Activated CD8-positive, alpha-beta memory T cell treated with anti-CD3 and anti-CD28 coated beads, Interleukin-2, amount 50 U/mL, for 1 hour (primary cell): ENCODE measurements around the gene ADIPOR2.

Source experiments
- DNase-seq: peaks from one replicate; pipeline ENCODE4 v3.0.0-alpha.2; 2020; ENCODE audit errors: extremely low read depth

Gene ADIPOR2

GRCh38 chr12:1737652-1738286 is 46.9 kb downstream of the ADIPOR2 start:
- DNase-seq = no peak

GRCh38 chr12:1738446-1738845 is 47.6 kb downstream of the ADIPOR2 start:
- no peak for DNase-seq

GRCh38 chr12:1739368-1739767 is 48.5 kb downstream of the ADIPOR2 start:
- no peak for DNase-seq

- no peak for DNase-seq
These were observed 49.5 kb downstream of the ADIPOR2 start for GRCh38 chr12:1740161-1740948.

- DNase-seq = no peak
These were observed 50.5 kb downstream of the ADIPOR2 start for GRCh38 chr12:1741154-1741949.

GRCh38 chr12:1744932-1745331 is 54.1 kb downstream of the ADIPOR2 start:
- DNase-seq = no peak

- DNase-seq = no peak
These were observed 56.7 kb downstream of the ADIPOR2 start for GRCh38 chr12:1747609-1748008.

- DNase-seq = no peak
These were observed 58.1 kb downstream of the ADIPOR2 start for GRCh38 chr12:1749019-1749418.

GRCh38 chr12:1750300-1750699 is 59.4 kb downstream of the ADIPOR2 start:
- DNase-seq = no peak

- no peak for DNase-seq
These were observed 67.5 kb downstream of the ADIPOR2 start for GRCh38 chr12:1758376-1758775.

- DNase-seq = no peak
These were observed 68.0 kb downstream of the ADIPOR2 start for GRCh38 chr12:1758887-1759286.

GRCh38 chr12:1760566-1761382 is 69.9 kb downstream of the ADIPOR2 start:
- DNase-seq = no peak

GRCh38 chr12:1761857-1762256 is 71.0 kb downstream of the ADIPOR2 start:
- DNase-seq = no peak

- DNase-seq = no peak
These were observed 72.3 kb downstream of the ADIPOR2 start for GRCh38 chr12:1763153-1763552.

- DNase-seq = no peak
These were observed 75.2 kb downstream of the ADIPOR2 start for GRCh38 chr12:1766110-1766509.

GRCh38 chr12:1767407-1768090 is 76.7 kb downstream of the ADIPOR2 start:
- no peak for DNase-seq

GRCh38 chr12:1768615-1769014 is 77.7 kb downstream of the ADIPOR2 start:
- DNase-seq = no peak

GRCh38 chr12:1769809-1770494 is 79.1 kb downstream of the ADIPOR2 start:
- no peak for DNase-seq

GRCh38 chr12:1773937-1774655 is 83.2 kb downstream of the ADIPOR2 start:
- no peak for DNase-seq
